ENCODE data around the gene ACTRT2.

DNA sequence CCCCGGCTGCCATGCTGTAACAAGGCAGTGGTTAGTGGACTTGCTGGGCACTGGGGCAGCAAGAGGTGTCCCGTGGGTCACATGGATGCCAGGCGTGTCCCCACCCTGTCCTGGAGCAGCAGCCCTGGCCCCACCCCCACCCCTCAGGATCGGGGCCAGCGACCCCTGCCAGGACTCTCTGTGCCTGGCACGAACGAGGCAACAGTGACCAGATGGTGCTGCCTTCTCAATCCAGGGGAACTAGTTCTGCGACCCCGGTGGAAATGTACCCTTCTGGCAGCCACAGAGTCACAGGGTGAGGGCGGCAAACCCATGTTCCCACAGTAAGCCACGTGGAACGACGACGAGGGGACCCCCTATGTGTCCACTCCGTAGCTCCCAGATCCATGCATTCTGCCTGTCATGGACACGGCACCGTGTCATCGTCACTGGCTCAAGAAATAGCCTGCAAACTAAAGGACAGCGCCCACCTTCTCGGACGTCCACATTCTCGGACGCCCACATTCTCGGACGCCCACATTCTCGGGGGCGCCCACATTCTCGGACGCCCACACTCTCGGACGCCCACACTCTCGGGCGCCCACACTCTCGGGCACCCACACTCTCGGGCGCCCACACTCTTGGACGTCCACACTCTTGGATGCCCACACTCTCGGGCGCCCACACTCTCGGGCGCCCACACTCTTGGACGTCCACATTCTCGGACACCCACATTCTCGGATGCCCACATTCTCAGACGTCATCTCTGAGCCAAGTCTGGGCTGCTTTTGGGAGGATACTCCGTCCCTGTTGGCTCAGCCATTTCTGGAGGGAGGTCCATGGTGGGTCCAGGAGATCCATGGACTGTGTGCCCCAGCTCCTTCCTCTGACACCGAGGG, 19.6 kb upstream of the ACTRT2 start:
- TF ChIP-seq, protein P1, sequence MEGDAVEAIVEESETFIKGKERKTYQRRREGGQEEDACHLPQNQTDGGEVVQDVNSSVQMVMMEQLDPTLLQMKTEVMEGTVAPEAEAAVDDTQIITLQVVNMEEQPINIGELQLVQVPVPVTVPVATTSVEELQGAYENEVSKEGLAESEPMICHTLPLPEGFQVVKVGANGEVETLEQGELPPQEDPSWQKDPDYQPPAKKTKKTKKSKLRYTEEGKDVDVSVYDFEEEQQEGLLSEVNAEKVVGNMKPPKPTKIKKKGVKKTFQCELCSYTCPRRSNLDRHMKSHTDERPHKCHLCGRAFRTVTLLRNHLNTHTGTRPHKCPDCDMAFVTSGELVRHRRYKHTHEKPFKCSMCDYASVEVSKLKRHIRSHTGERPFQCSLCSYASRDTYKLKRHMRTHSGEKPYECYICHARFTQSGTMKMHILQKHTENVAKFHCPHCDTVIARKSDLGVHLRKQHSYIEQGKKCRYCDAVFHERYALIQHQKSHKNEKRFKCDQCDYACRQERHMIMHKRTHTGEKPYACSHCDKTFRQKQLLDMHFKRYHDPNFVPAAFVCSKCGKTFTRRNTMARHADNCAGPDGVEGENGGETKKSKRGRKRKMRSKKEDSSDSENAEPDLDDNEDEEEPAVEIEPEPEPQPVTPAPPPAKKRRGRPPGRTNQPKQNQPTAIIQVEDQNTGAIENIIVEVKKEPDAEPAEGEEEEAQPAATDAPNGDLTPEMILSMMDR (optimal IDR thresholded peaks at IDR 0.05 in 1 of 3, IDR thresholded peaks at IDR 0.05 in 1 of 3, conservative IDR thresholded peaks at IDR 0.05 in 1 of 3; ENCODE audit: extremely low read depth in 1 of 3, insufficient read depth in 2 of 3, low read length in 3 of 3), result no peak
- TF ChIP-seq EZH2 (IDR thresholded peaks at IDR 0.05; ENCODE audit: low read length), result no peak
